DND-41 (cell line): ENCODE measurements around the gene ZBTB34.

Experiments
- CTCF ChIP-seq: IDR thresholded peaks from 2 replicates; pipeline ENCODE4 v1.5.1; 2012; ENCODE audit warnings: borderline replicate concordance, low read length, moderate library complexity, mild to moderate bottlenecking; ENCODE audit not compliant: poor library complexity, severe bottlenecking; ENCODE audit errors: extremely low read depth
- EZH2 ChIP-seq: IDR thresholded peaks from 3 replicates; pipeline ENCODE4 v1.6.1; 2012; ENCODE audit warnings: borderline replicate concordance, low read depth, mild to moderate bottlenecking, moderate library complexity, low read length, inconsistent platforms; ENCODE audit not compliant: severe bottlenecking

GRCh38 chr9:126853667-126854066 lies 6.8 kb upstream of the ZBTB34 start:
- no peak for TF ChIP-seq CTCF
- TF ChIP-seq EZH2, result no peak
